ENCODE measurements around the gene MCM7. TPM values are rescaled to one million over a fixed set of nuclear protein-coding genes. Genes with fewer than 3 reads are reported as not detected.

Gene MCM7
- polyA plus RNA-seq, 3 donors from 2014 or later: 40.3 to 59.0 (median 54.4) TPM

DNA sequence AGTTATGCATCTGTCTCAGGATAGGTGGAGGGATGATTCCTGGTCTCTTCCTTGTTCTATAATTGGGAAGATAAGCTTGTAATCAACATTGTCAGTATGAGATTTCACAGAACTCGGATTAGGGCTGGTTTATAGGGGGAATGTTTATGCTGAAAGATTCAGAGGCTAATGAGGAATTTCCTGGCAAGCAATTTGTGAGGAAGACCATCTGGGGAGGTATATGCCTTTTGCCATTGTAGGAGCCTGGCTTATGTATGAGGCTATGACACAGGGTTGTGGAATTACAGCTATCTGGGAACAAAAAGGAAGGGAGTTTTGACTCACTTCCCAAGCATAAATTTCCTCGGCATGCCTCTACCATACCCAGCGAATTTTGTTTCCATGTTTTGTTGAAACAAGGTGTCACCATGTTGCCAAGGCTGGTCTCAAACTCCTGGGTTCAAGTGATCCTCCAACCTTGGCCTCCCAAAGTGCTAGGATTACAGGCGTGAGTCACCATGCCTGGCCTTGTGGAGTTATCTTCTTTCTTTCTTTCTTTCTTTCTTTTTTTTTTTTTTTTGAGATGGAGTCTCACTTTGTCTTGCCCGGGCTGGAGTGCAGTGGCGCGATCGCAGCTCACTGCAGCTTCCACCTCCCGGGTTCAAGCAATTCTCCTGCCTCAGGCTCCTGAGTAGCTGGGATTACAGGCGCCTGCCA, 14.0 kb downstream of the MCM7 start:
- peak overlapping the region in 4 of 6 donors; percentile 42 to 86 (median 56) for H3K27ac Mint-ChIP-seq

GRCh38 chr7:100085515-100085914, 15.7 kb downstream of the MCM7 start:
- Mint-ChIP-seq H3K4me1 (peaks cover 35 to 46% of the 10 kb centered on the region in 2 donors), H3K27me3 (ENCODE audit: low read depth in 3 of 3) (peaks cover 25 to 32% (median 28%) of the 10 kb centered on the region in 3 donors), H3K27ac (no peak overlapping the region), H3K4me3 (no peak overlapping the region), H3K9me3 (no peaks in the 10 kb centered on the region), H3K36me3 (peaks cover 0 to 3% (median 0%) of the 10 kb centered on the region in 3 donors)
- DNase-seq: no peak

More for the DNA sequence above, 14.0 kb downstream of the MCM7 start:
- Mint-ChIP-seq H3K27me3 (ENCODE audit: low read depth in 3 of 3) (peaks cover 18 to 26% (median 23%) of the 10 kb centered on the region in 3 donors), H3K4me1 (peaks cover 29 to 33% of the 10 kb centered on the region in 2 donors), H3K36me3 (peaks cover 0 to 16% (median 5%) of the 10 kb centered on the region in 3 donors), H3K4me3 (peak overlapping the region; percentile 22 to 68 (median 63)), H3K9me3 (no peaks in the 10 kb centered on the region)
- DNase-seq: no peak

- no peak for DNase-seq
- peaks cover 0 to 5% (median 3%) of the 10 kb centered on the region in 3 donors for H3K36me3 Mint-ChIP-seq
- H3K4me1 Mint-ChIP-seq: peaks cover 33 to 49% of the 10 kb centered on the region in 2 donors
- H3K9me3 Mint-ChIP-seq: no peaks in the 10 kb centered on the region
- peak overlapping the region; percentile 85 to 94 (median 90) for H3K27ac Mint-ChIP-seq
- H3K4me3 Mint-ChIP-seq: peak overlapping the region; percentile 79 to 97 (median 94)
- peaks cover 13 to 19% (median 19%) of the 10 kb centered on the region in 3 donors for H3K27me3 Mint-ChIP-seq (ENCODE audit: low read depth in 3 of 3)
Measured at GRCh38 chr7:100082978-100083377, 18.2 kb downstream of the MCM7 start.

- peak; percentile 99 for DNase-seq
- Mint-ChIP-seq H3K4me1 (peaks cover 33 to 54% of the 10 kb centered on the region in 2 donors), H3K9me3 (no peaks in the 10 kb centered on the region), H3K27ac (peak within 1 kb of the TSS; percentile 85 to 97 (median 92)), H3K36me3 (peaks cover 3 to 9% (median 3%) of the 10 kb centered on the region in 3 donors), H3K27me3 (ENCODE audit: low read depth in 3 of 3) (peaks cover 13 to 16% (median 15%) of the 10 kb centered on the region in 3 donors), H3K4me3 (peak within 1 kb of the TSS; percentile 88 to 97 (median 94))
Measured at GRCh38 chr7:100081535-100082102, 19.6 kb downstream of the MCM7 start, which contains the start of gene ZNF3. Gene ZNF3 (minus strand): TSS chr7:100081723. CDS start chr7:100077357, 4,366 bp downstream.

DNA sequence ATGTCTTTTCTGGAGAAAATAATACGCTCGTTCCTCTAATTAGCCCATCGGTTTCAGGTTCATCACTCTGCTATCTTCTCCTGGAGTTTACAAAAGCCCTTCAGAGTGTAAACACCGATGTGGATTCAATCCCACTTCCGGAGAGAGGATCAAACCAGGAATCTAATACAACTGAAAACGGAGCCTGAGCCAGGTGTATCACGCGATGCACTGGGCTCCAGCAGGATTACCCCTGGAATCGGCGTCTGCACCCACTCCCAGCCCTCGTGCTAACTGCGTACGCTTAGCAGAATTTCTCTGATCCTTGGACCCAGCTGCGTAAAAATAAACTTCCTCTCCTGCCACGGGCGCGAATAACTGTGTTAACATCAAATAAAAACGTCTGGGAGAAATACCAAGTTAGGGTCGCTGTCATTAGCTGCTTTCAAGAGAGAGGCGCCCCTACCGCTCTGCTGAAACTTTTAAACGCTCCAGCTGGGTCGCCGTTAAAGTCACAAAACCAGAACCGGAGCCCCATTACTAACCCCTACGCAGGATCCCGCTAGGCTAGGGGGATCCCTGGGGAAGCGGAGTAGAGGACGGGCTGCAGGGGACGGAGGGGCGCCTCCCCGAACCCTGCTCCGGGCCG, 20.2 kb downstream of the MCM7 start:
- Mint-ChIP-seq H3K4me3 (peak overlapping the region; percentile 88 to 97 (median 94)), H3K9me3 (no peaks in the 10 kb centered on the region), H3K4me1 (peaks cover 33 to 54% of the 10 kb centered on the region in 2 donors), H3K36me3 (peaks cover 4 to 14% (median 5%) of the 10 kb centered on the region in 3 donors), H3K27ac (peak overlapping the region; percentile 82 to 94 (median 90)), H3K27me3 (ENCODE audit: low read depth in 3 of 3) (peaks cover 13 to 16% (median 15%) of the 10 kb centered on the region in 3 donors)
- DNase-seq: no peak

- Mint-ChIP-seq H3K36me3 (peaks cover 10 to 30% (median 19%) of the 10 kb centered on the region in 3 donors), H3K4me1 (peaks cover 33 to 54% of the 10 kb centered on the region in 2 donors), H3K27me3 (ENCODE audit: low read depth in 3 of 3) (peaks cover 13 to 16% (median 16%) of the 10 kb centered on the region in 3 donors), H3K4me3 (peak overlapping the region; percentile 1 to 59 (median 26)), H3K9me3 (no peaks in the 10 kb centered on the region), H3K27ac (peak overlapping the region in 4 of 6 donors; percentile 51 to 89 (median 77))
- DNase-seq: no peak
Measured at GRCh38 chr7:100079024-100079560, 22.1 kb downstream of the MCM7 start.

- Mint-ChIP-seq H3K36me3 (peaks cover 21 to 45% (median 32%) of the 10 kb centered on the region in 3 donors), H3K27ac (no peak overlapping the region), H3K4me3 (no peak overlapping the region), H3K9me3 (peaks cover 0 to 4% (median 2%) of the 10 kb centered on the region in 6 donors), H3K4me1 (peaks cover 25 to 44% of the 10 kb centered on the region in 2 donors), H3K27me3 (ENCODE audit: low read depth in 3 of 3) (peaks cover 6 to 11% (median 10%) of the 10 kb centered on the region in 3 donors)
- DNase-seq: no peak
Measured at GRCh38 chr7:100077205-100077604, 24.0 kb downstream of the MCM7 start.

GRCh38 chr7:100075418-100075817, 25.8 kb downstream of the MCM7 start:
- Mint-ChIP-seq H3K27ac (no peak overlapping the region), H3K36me3 (peaks cover 39 to 63% (median 50%) of the 10 kb centered on the region in 3 donors), H3K27me3 (ENCODE audit: low read depth in 3 of 3) (peaks cover 0 to 5% (median 4%) of the 10 kb centered on the region in 3 donors), H3K4me1 (peaks cover 14 to 26% of the 10 kb centered on the region in 2 donors), H3K4me3 (no peak overlapping the region), H3K9me3 (peaks cover 0 to 21% (median 20%) of the 10 kb centered on the region in 6 donors)
- DNase-seq: no peak

DNA sequence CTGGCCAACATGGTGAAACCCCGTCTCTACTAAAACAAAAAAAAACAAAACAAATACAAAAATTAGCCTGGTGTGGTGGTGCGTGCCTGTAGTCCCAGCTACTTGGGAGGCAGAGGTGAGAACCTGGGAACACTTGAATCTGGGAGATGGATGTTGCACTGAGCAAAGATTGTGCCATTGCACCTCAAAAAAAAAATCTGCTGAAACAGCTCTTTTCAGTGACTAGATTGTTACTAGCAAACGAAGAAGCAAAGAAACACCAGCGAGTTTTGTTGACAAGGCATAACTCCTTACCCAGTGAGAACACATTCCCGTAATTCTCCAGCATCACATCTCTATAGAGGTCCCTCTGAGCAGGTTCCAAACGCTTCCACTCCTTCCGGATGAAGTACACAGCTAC, 26.4 kb downstream of the MCM7 start:
- Mint-ChIP-seq H3K36me3 (peaks cover 44 to 69% (median 56%) of the 10 kb centered on the region in 3 donors), H3K4me3 (no peak overlapping the region), H3K9me3 (peaks cover 0 to 26% (median 21%) of the 10 kb centered on the region in 6 donors), H3K4me1 (peaks cover 9 to 20% of the 10 kb centered on the region in 2 donors), H3K27me3 (ENCODE audit: low read depth in 3 of 3) (peaks cover 0 to 3% (median 2%) of the 10 kb centered on the region in 3 donors), H3K27ac (no peak overlapping the region)
- DNase-seq: no peak

DNA sequence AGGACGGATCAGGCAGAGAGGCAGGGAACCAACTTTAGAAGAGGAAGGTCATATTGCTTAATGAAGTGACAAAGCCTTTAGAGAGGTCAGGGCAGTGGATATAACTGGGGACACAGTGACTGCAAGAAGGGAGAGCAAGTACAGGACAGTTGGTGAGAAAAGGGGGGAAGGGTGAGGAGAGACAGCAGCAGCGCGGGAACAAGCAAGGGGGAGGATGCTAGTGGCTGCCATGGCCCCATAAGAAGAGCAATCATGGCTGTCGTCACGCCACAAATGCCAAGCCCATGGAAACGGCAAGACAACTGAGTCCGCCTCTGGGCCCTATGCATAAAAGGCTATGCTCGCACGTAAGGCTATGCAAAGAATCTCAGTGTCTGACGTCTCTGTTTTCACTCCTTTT, 28.7 kb downstream of the MCM7 start:
- H3K27me3 Mint-ChIP-seq (ENCODE audit: low read depth in 3 of 3): peaks cover 0 to 3% (median 2%) of the 10 kb centered on the region in 3 donors
- H3K36me3 Mint-ChIP-seq: peaks cover 46 to 66% (median 56%) of the 10 kb centered on the region in 3 donors

GRCh38 chr7:100071018-100071723, 30.0 kb downstream of the MCM7 start:
- Mint-ChIP-seq H3K9me3 (peaks cover 0 to 26% (median 21%) of the 10 kb centered on the region in 6 donors), H3K4me1 (no peaks in the 10 kb centered on the region), H3K27ac (no peak overlapping the region), H3K27me3 (ENCODE audit: low read depth in 3 of 3) (peaks cover 0 to 3% (median 2%) of the 10 kb centered on the region in 3 donors), H3K4me3 (no peak overlapping the region), H3K36me3 (peaks cover 42 to 58% (median 56%) of the 10 kb centered on the region in 3 donors)
- no peak for DNase-seq

More for the DNA sequence above, 28.7 kb downstream of the MCM7 start:
- Mint-ChIP-seq H3K4me3 (no peak overlapping the region), H3K4me1 (peaks cover 2 to 5% of the 10 kb centered on the region in 2 donors), H3K27ac (peak overlapping the region in 1 of 6 donors; percentile 55), H3K9me3 (peaks cover 0 to 26% (median 21%) of the 10 kb centered on the region in 6 donors)
- DNase-seq: no peak

DNA sequence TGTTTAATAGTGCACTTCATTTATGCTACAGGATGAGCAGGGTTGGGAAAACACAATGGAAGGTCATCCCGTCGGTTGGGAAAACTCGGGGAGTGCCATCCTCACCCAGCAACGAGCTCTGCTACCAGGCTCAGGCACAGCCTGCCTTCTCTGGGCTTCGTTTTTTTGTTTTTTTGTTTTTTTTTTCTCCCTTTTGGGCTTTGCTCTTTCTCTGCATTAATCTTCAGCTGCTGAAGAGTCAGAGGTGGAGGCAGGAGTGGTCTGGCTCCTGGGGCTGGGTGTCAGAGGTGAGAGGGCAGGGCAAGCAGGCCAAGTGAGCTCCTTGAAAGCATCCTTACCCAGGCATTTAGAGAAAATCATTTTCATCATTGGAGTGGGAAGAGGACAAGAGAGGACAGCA, 31.2 kb downstream of the MCM7 start:
- peaks cover 0 to 3% (median 0%) of the 10 kb centered on the region in 3 donors for H3K27me3 Mint-ChIP-seq (ENCODE audit: low read depth in 3 of 3)
- no peak overlapping the region for H3K4me3 Mint-ChIP-seq
- peaks cover 36 to 53% (median 46%) of the 10 kb centered on the region in 3 donors for H3K36me3 Mint-ChIP-seq
- peak overlapping the region in 1 of 6 donors; percentile 8 for H3K27ac Mint-ChIP-seq
- H3K4me1 Mint-ChIP-seq: no peaks in the 10 kb centered on the region
- peaks cover 0 to 26% (median 21%) of the 10 kb centered on the region in 6 donors for H3K9me3 Mint-ChIP-seq
- DNase-seq: no peak
